NCI-H187 (cell line): ENCODE results near the gene ELAVL1.

Source experiments
- DNase-seq, 2 experiments: peaks; one replicate each; lab custom pipeline; 2025; lab: John Stamatoyannopoulos, UW

Gene ELAVL1

GRCh38 chr19:7910321-7911161 lies 94.9 kb downstream of the ELAVL1 start:
- no peak for DNase-seq

DNA sequence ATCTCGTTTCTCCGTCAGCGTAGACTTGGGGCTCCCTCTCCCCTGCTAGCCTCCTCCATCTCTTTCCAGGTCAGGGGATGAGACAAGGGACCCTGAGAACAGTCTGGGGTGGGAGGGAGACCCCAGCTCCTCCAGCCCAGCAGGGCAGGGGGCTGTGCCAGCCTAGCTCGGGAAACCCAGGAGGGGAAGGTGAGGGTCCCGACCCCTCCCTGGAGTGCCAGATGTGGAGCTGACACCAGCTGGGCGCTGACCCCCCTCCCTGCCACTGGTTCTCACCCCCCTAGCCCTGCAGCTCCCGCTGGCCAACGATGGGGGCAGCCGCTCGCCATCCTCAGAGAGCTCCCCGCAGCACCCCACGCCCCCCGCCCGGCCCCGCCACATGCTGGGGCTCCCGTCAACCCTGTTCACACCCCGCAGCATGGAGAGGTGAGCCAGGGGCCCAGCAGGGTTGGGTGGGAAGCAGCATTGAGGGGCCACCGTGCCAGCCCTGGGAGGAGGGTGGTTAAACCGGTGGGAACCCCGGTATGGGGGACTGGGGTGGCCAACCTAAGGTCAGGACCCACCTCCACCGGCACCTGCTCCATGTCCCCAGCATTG lies 95.9 kb downstream of the ELAVL1 start:
- DNase-seq = no peak

- no peak for DNase-seq
Measured at GRCh38 chr19:7908742-7909461, 96.5 kb downstream of the ELAVL1 start.
